Chondrocyte (in vitro differentiated cells): Measurements from ENCODE around the gene PPFIBP1. TPM values are rescaled to one million over a fixed set of nuclear protein-coding genes. Genes with fewer than 3 reads are reported as not detected.

Experiments used
- DNase-seq: peaks from one replicate; pipeline ENCODE4 v3.0.0; 2021; ENCODE audit warnings: mixed read lengths, low spot score
- H3K27ac Mint-ChIP-seq: one replicate; pipeline ENCODE4 v1.8.0; 2021; ENCODE audit warnings: mild to moderate bottlenecking, moderate library complexity, mixed read lengths; ENCODE audit not compliant: unreplicated experiment
- H3K27me3 Mint-ChIP-seq: 2 replicates; pipeline ENCODE4 v1.8.0; 2021; ENCODE audit warnings: low read depth, mixed read lengths
- H3K36me3 Mint-ChIP-seq: 2 replicates; pipeline ENCODE4 v1.8.0; 2021; ENCODE audit warnings: low read depth, mixed read lengths
- H3K4me1 Mint-ChIP-seq: 2 replicates; pipeline ENCODE4 v1.8.0; 2021; ENCODE audit warnings: low read depth, mild to moderate bottlenecking, mixed read lengths
- H3K4me3 Mint-ChIP-seq: one replicate; pipeline ENCODE4 v1.8.0; 2021; ENCODE audit warnings: mild to moderate bottlenecking, moderate library complexity, mixed read lengths; ENCODE audit not compliant: unreplicated experiment
- H3K9me3 Mint-ChIP-seq: 2 replicates; pipeline ENCODE4 v1.8.0; 2021; ENCODE audit warnings: low read depth, mixed read lengths
- CTCF ChIP-seq: fragments of 200-600 bp; sonication (generic); IDR thresholded peaks from 2 replicates; pipeline ENCODE4 v1.5.0; 2021; ENCODE audit warnings: antibody characterized with exemption, mild to moderate bottlenecking, moderate library complexity
- total RNA-seq: library from RNA; stranded (reverse); gene quantifications from 3 replicates; pipeline ENCODE4 v1.2.1, GENCODE V29; 2021

The PPFIBP1 gene
- total RNA-seq, 1 donor from 2014 or later = 85.0 TPM

- H3K27me3 Mint-ChIP-seq = no peaks in the 10 kb centered on the region
- TF ChIP-seq CTCF = no peak
These were observed 19.5 kb upstream of the PPFIBP1 start for GRCh38 chr12:27504507-27504906.

GRCh38 chr12:27505109-27505508 lies 18.9 kb upstream of the PPFIBP1 start:
- Mint-ChIP-seq H3K27me3 (no peaks in the 10 kb centered on the region), H3K9me3 (peaks cover 3% of the 10 kb centered on the region), H3K4me1 (peaks cover 17% of the 10 kb centered on the region), H3K27ac (peak overlapping the region; percentile 5), H3K4me3 (no peak overlapping the region), H3K36me3 (no peaks in the 10 kb centered on the region)
- no peak for DNase-seq
- no peak for TF ChIP-seq CTCF

More at GRCh38 chr12:27504507-27504906, 19.5 kb upstream of the PPFIBP1 start:
- no peak for DNase-seq
- peak overlapping the region; percentile 5 for H3K27ac Mint-ChIP-seq
- no peaks in the 10 kb centered on the region for H3K36me3 Mint-ChIP-seq
- H3K9me3 Mint-ChIP-seq = peaks cover 3% of the 10 kb centered on the region
- peaks cover 17% of the 10 kb centered on the region for H3K4me1 Mint-ChIP-seq
- no peak overlapping the region for H3K4me3 Mint-ChIP-seq

GRCh38 chr12:27505761-27506160 lies 18.2 kb upstream of the PPFIBP1 start:
- Mint-ChIP-seq H3K4me1 (peaks cover 17% of the 10 kb centered on the region), H3K4me3 (no peak overlapping the region), H3K27me3 (no peaks in the 10 kb centered on the region), H3K36me3 (no peaks in the 10 kb centered on the region), H3K27ac (no peak overlapping the region), H3K9me3 (peaks cover 3% of the 10 kb centered on the region)
- no peak for TF ChIP-seq CTCF
- no peak for DNase-seq

GRCh38 chr12:27506645-27507189 lies 17.3 kb upstream of the PPFIBP1 start:
- peaks cover 26% of the 10 kb centered on the region for H3K4me1 Mint-ChIP-seq
- no peaks in the 10 kb centered on the region for H3K36me3 Mint-ChIP-seq
- TF ChIP-seq CTCF = no peak
- H3K27me3 Mint-ChIP-seq = no peaks in the 10 kb centered on the region
- DNase-seq = no peak
- H3K27ac Mint-ChIP-seq = no peak overlapping the region
- H3K9me3 Mint-ChIP-seq = peaks cover 3% of the 10 kb centered on the region
- no peak overlapping the region for H3K4me3 Mint-ChIP-seq

- Mint-ChIP-seq H3K27me3 (no peaks in the 10 kb centered on the region), H3K9me3 (peaks cover 3% of the 10 kb centered on the region), H3K4me1 (peaks cover 27% of the 10 kb centered on the region), H3K27ac (no peak overlapping the region), H3K36me3 (no peaks in the 10 kb centered on the region), H3K4me3 (no peak overlapping the region)
- no peak for DNase-seq
- TF ChIP-seq CTCF = no peak
These were observed 15.1 kb upstream of the PPFIBP1 start for GRCh38 chr12:27508736-27509431.
